Parathyroid adenoma (tissue), 2 donors: ENCODE measurements around the gene SLC6A5.

Source experiments
- H2AFZ ChIP-seq: fragments of 300-600 bp; sonication (generic); one replicate; pipeline ENCODE4 v1.7.0; 2017; ENCODE audit warnings: antibody characterized with exemption, mild to moderate bottlenecking
- H3K27ac ChIP-seq: fragments of 300-600 bp; sonication (generic); one replicate; pipeline ENCODE4 v1.7.0; 2017
- H3K27me3 ChIP-seq: fragments of 300-600 bp; sonication (generic); one replicate; pipeline ENCODE4 v1.7.0; 2017; ENCODE audit warnings: low read length; ENCODE audit not compliant: control insufficient read depth, insufficient read depth
- H3K36me3 ChIP-seq: fragments of 300-600 bp; sonication (generic); one replicate; pipeline ENCODE4 v1.7.0; 2017; ENCODE audit warnings: low read length; ENCODE audit not compliant: control insufficient read depth, insufficient read depth
- H3K4me1 ChIP-seq: fragments of 300-600 bp; sonication (generic); one replicate; pipeline ENCODE4 v1.7.0; 2017; ENCODE audit warnings: control low read depth
- H3K4me2 ChIP-seq: fragments of 300-600 bp; sonication (generic); one replicate; pipeline ENCODE4 v1.7.0; 2017; ENCODE audit warnings: low read length
- H3K4me3 ChIP-seq: fragments of 300-600 bp; sonication (generic); one replicate; pipeline ENCODE4 v1.7.0; 2017; ENCODE audit warnings: low read depth, low read length
- H3K79me2 ChIP-seq: fragments of 300-600 bp; sonication (generic); one replicate; pipeline ENCODE4 v1.7.0; 2017; ENCODE audit warnings: control low read depth
- H3K9ac ChIP-seq: fragments of 300-600 bp; sonication (generic); one replicate; pipeline ENCODE4 v1.7.0; 2017; ENCODE audit warnings: mild to moderate bottlenecking
- H3K9me3 ChIP-seq: fragments of 300-600 bp; sonication (generic); one replicate; pipeline ENCODE4 v1.7.0; 2017; ENCODE audit warnings: low read length; ENCODE audit not compliant: control insufficient read depth
- TF ChIP-seq, protein P1 (sequence below): fragments of 300-600 bp; sonication (generic); IDR thresholded peaks from one replicate; pipeline ENCODE4 v1.7.0; 2017; ENCODE audit warnings: antibody characterized with exemption, mild to moderate bottlenecking
- donor health status: primary hyperparathyroidism.

The SLC6A5 gene

GRCh38 chr11:20672575-20672974, 73.2 kb downstream of the SLC6A5 start:
- Histone ChIP-seq H3K27me3 (no peaks in the 10 kb centered on the region), H3K4me1 (no peaks in the 10 kb centered on the region), H3K9ac (no peak overlapping the region), H3K4me3 (no peak overlapping the region), H2AFZ (no peak overlapping the region), H3K4me2 (no peak overlapping the region), H3K36me3 (no peaks in the 10 kb centered on the region), H3K9me3 (no peaks in the 10 kb centered on the region), H3K79me2 (no peaks in the 10 kb centered on the region), H3K27ac (no peak overlapping the region)
- TF ChIP-seq, protein P1, sequence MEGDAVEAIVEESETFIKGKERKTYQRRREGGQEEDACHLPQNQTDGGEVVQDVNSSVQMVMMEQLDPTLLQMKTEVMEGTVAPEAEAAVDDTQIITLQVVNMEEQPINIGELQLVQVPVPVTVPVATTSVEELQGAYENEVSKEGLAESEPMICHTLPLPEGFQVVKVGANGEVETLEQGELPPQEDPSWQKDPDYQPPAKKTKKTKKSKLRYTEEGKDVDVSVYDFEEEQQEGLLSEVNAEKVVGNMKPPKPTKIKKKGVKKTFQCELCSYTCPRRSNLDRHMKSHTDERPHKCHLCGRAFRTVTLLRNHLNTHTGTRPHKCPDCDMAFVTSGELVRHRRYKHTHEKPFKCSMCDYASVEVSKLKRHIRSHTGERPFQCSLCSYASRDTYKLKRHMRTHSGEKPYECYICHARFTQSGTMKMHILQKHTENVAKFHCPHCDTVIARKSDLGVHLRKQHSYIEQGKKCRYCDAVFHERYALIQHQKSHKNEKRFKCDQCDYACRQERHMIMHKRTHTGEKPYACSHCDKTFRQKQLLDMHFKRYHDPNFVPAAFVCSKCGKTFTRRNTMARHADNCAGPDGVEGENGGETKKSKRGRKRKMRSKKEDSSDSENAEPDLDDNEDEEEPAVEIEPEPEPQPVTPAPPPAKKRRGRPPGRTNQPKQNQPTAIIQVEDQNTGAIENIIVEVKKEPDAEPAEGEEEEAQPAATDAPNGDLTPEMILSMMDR, result no peak

GRCh38 chr11:20676658-20677057, 77.2 kb downstream of the SLC6A5 start:
- Histone ChIP-seq H3K36me3 (no peaks in the 10 kb centered on the region), H2AFZ (no peak overlapping the region), H3K9me3 (no peaks in the 10 kb centered on the region), H3K4me3 (no peak overlapping the region), H3K79me2 (no peaks in the 10 kb centered on the region), H3K4me1 (no peaks in the 10 kb centered on the region), H3K9ac (no peak overlapping the region), H3K27me3 (no peaks in the 10 kb centered on the region), H3K27ac (no peak overlapping the region), H3K4me2 (no peak overlapping the region)
- TF ChIP-seq, protein P1, result no peak

GRCh38 chr11:20688761-20689160, 89.4 kb downstream of the SLC6A5 start:
- H3K79me2 ChIP-seq, result no peaks in the 10 kb centered on the region
- no peak overlapping the region for H3K4me2 ChIP-seq
- H3K27me3 ChIP-seq, result no peaks in the 10 kb centered on the region
- no peak overlapping the region for H3K27ac ChIP-seq
- H3K4me3 ChIP-seq, result no peak overlapping the region
- no peaks in the 10 kb centered on the region for H3K9me3 ChIP-seq
- no peaks in the 10 kb centered on the region for H3K36me3 ChIP-seq
- no peak overlapping the region for H2AFZ ChIP-seq
- TF ChIP-seq, protein P1, result no peak
- no peak overlapping the region for H3K9ac ChIP-seq
- no peaks in the 10 kb centered on the region for H3K4me1 ChIP-seq

- no peaks in the 10 kb centered on the region for H3K4me1 ChIP-seq
- H3K79me2 ChIP-seq, result no peaks in the 10 kb centered on the region
- H3K9me3 ChIP-seq, result no peaks in the 10 kb centered on the region
- H3K36me3 ChIP-seq, result no peaks in the 10 kb centered on the region
- H3K9ac ChIP-seq, result no peak overlapping the region
- no peak overlapping the region for H3K4me3 ChIP-seq
- no peak overlapping the region for H2AFZ ChIP-seq
- TF ChIP-seq, protein P1, result no peak
- no peaks in the 10 kb centered on the region for H3K27me3 ChIP-seq
- H3K27ac ChIP-seq, result no peak overlapping the region
- H3K4me2 ChIP-seq, result no peak overlapping the region
These were observed 108.5 kb downstream of the SLC6A5 start for GRCh38 chr11:20707876-20708275.
